Left ventricle myocardium superior (tissue), 1 donor: ENCODE results near the gene CYSRT1. TPM values are rescaled to one million over a fixed set of nuclear protein-coding genes. Genes with fewer than 3 reads are reported as not detected.

Experiments
- ATAC-seq: fragments of 200-7000 bp; cut with Tn5 transposase; one replicate; pipeline ENCODE4 v1.9.1; 2020; ENCODE audit warnings: mild to moderate bottlenecking, moderate library complexity
- DNase-seq: peaks from one replicate; pipeline ENCODE4 v3.0.0-alpha.2; 2020
- intact Hi-C: fragments of 100-400 bp; cut with micrococcal nuclease; formaldehyde crosslinking; loops from one replicate; pipeline ENCODE4 v1.11.0; 2022
- total RNA-seq: library from RNA; stranded (reverse); fragmentation: NEBNext Ultra II Directional; extraction: Animal tissue kit (Norgen Biotek cat#: 25700); gene quantifications from one replicate; pipeline ENCODE4 v1.2.1, GENCODE V29; 2021
- donor health status: DM: no; HTN: yes; CAD: no; lungs with severe emphysema.

The CYSRT1 gene
- total RNA-seq, 1 donor from 2014 or later, result not detected

DNA sequence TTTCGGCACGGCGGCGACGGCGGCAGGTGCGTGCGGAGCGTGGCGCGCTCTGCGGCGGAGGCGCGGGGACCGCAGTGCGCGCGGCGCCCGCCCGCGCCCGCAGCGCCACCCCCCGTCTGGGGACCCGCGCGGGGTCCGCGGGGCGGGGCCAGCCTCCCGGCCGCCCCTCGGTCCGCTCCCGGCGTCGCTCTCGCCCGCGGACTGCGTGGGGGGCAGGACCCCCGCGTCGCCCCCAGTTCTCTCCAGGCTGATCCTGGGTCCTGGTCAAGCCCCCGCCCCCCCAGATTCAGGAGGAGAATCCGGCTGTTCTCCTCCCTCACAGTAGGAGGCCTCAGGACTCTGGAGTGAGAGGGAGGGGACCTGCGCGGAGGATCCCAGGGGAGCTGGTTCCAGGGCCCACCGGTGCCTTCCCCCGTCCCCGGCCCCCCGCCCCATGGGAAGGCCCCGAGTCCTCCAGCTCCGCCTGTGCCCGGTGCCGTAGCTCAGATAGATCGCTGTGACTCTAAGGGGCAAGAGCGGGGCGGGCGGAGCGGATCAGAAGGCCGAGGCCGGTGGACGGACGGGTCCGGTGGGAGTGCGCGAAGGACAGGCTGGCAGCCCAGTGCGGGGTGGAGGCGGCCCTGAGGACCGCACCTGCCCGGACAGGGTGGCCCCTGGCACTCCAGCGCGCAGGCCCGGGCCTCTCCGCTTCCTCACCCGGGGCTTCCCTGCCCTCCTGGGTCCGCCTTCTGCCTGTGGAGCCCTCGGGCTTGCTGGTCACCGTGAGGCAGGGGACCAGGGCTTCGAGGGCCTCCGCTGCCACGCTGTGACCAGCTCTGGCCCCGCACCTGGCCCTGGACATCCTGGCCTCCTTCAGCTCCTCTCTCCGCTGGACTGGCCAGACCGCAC is 2.5 kb upstream of the CYSRT1 start, which contains the start of gene RNF208:
Gene RNF208 (minus strand): TSS at position 51 of the 888 bp plus-strand sequence. CDS start 1,028 bp downstream, outside the sequence.
- ATAC-seq (peak; percentile 5), DNase-seq (peak; percentile 60)
- intact Hi-C loops, result no loop called here

DNA sequence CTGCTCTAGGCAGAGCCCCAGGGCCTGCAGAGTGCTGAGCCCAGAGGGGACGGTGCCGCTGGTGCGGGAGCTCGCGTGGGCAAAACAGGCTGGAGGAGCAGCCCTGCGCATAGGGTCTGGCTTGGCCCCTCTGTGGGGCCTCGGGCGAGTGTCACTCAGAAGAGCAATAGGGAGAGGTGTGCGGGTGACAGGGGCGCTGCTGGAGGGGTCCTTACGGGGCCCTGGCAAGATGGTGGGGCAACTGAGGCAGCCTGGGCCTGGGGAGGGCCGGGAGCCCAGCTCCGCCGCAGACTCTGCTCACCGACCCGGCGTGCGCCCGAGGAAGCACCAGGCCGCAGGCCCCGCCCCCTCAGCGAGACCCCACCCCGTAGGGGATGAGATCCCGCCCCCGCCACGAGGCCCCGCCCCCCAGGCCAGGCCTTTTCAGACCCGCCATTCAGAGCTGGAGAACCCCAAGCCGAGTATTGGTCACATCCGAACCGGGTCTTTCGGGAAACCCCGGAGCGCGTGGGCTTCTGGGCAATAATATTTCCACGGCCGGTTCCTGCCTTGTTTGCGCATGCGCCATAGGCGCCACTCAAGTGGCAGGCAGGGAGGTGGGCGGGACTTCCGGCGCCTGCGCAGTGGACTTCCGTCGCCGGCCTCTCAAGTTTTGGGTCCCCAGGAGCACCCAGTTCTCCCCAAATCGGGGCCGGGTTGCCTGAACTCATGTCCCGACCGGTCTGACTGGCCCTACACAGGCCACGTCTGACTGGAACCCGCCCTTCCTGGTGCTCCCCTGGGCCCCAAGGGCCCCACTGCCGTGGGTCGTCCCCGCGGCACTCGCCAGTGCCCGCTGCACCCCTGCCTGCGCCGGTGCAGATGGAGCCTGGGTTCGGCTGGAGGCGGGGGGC is 1.6 kb upstream of the CYSRT1 start:
- ATAC-seq (peak; percentile 90), DNase-seq (peak; percentile 98)
- intact Hi-C loops, result no loop called here

- intact Hi-C loops, result no loop called here
- DNase-seq (no peak), ATAC-seq (no peak)
Measured at GRCh38 chr9:137225699-137226331, 841 bp downstream of the CYSRT1 start.

GRCh38 chr9:137226338-137227053 is 1.5 kb downstream of the CYSRT1 start:
- DNase-seq (no peak), ATAC-seq (no peak)
- intact Hi-C loops, result no loop called here

- intact Hi-C loops, result no loop called here
- DNase-seq (peak; percentile 86), ATAC-seq (peak; percentile 32)
Measured at GRCh38 chr9:137227054-137227852, 2.3 kb downstream of the CYSRT1 start, which contains the start of gene RNF224. Gene RNF224 (plus strand): TSS chr9:137227502. CDS start chr9:137228336, 834 bp downstream.

- no peak for ATAC-seq
Measured at GRCh38 chr9:137227853-137228505, 3.0 kb downstream of the CYSRT1 start.

GRCh38 chr9:137228506-137228967 is 3.6 kb downstream of the CYSRT1 start:
- ATAC-seq (no peak), DNase-seq (no peak)
- intact Hi-C loops, result no loop called here

More at GRCh38 chr9:137227853-137228505, 3.0 kb downstream of the CYSRT1 start:
- DNase-seq, result no peak
- intact Hi-C loops, result no loop called here

DNA sequence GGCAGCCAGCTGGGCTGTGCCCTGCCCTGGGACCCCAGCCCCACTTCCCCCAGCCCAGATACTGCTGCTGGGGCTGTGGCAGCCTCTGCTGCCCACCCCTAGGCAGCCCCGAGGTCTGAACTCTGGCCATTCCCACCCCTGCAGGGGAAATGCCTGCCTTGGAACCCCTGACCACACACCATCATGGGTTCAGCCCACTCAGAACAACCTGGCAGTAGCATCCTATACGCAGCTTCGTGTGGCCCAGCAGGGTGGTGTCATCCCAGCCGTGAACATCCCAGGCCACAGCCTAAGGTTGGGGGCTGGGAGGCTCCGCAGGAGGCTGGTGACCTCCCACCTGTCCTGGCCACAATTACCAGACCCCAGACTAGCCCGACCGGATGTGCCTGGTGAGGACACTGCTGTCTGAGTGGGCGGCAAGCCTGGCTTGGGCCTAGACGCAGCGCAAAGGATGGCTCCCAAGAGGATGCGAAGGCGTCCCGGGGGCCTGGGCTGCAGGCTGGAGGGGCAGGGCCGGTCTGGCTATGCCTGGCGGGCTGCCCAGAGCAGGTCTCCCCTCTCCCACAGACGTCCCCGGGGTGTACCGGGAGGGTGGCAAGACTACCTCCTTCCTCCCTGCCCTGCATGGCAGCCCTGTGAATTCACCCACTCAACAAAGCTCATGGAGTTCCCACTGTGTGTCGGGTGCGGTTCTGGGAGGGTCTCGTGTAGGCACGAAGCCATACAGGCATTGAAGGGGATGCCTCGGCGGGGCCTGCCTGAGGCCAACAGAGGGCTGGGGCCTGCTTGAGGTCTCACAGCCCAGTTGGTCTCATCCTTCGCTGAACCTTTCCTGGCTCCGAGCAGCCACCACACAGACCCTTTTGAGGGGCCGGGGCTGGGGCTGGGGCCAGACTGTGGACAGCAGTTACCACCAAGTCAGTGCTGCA is 4.3 kb downstream of the CYSRT1 start:
- intact Hi-C loops, result no loop called here
- DNase-seq, result no peak

DNA sequence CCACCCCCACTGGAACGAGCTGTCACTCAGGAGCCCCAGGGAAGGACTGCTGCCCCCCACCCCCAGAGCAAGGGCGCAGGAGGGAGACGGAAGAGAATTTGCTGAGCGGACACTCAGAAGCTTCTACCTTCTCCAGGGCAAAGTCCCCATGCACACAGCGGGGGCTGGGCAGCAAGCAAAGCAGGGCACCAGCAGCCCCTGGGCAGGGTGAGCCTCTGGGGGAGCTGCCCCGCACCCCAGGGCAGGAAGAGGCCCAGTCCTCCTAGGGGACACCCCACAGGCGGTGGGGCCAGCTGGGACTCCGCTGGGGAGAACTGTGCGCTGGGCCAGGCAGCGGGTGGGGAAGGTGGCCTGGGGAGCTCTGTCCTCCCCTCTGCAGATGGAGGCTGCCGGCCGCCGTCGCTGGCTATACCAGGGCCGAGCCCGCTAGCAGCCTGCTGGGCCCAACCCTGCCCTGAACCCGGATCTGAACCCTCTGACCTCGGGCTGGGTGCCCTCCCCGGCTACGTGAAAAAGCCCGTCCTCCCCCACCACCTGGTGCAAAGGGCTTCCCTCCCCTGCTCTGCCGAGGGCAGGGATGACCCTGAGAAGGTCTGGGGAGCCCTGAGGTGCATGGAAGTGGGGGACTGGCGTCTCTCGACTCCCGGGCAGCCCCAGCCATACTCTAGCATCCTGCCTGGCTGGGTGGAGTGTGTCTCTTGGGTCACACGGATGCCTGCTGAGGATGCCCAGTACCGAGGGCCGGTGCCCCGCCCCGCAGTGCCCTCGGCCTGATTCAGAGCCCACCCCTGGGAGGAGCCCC is 5.1 kb downstream of the CYSRT1 start:
- no peak for ATAC-seq
- intact Hi-C loops, result loop anchor here (10.0 kb wide), 1 partner anchor 105 kb away; no protein-coding TSS in a partner anchor
- no peak for DNase-seq

More for the DNA sequence above, 4.3 kb downstream of the CYSRT1 start:
- ATAC-seq, result no peak

GRCh38 chr9:137230705-137231371 is 5.9 kb downstream of the CYSRT1 start, which contains the start of gene SLC34A3:
Gene SLC34A3 (plus strand): TSS chr9:137230901. CDS start chr9:137231703, 802 bp downstream.
- intact Hi-C loops, result loop anchor here (10.0 kb wide), 1 partner anchor 106 kb away; no protein-coding TSS in a partner anchor
- ATAC-seq, result no peak
- no peak for DNase-seq

DNA sequence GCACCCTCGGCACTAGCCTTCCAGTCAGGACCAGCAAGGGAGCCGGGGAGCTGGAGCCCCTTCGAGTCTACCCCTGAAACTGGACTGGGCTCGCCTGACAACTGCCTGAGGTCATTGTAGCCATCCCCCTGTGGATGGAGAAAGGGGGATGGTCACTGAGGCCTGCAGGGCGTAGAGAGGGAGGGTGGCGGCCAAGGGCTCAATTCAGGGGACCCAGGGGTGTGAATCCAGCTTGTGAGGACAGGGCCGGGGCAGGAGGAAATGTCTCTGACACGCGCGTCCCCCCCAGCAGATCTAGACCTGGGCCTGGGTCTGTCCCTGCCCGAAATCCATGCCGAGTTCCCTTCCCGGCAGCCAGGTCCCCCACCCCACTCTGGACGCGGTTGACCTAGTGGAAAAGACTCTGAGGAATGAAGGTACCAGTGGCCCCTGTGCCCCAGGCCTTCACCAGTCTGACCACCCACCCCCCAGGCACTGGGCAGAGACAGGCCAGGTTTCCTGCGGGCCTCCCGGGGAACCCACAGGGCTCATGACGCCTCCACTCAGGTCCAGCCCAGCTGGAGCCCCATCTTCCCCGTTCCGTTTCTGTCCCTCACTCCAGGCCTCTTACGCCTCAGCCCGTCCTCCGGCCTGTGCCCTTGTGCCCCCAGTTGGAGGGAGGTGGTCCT is 6.5 kb downstream of the CYSRT1 start:
- DNase-seq (no peak), ATAC-seq (no peak)
- intact Hi-C loops, result loop anchor here (10.0 kb wide), 1 partner anchor 107 kb away; no protein-coding TSS in a partner anchor

- ATAC-seq (no peak), DNase-seq (no peak)
- intact Hi-C loops, result loop anchor here (10.0 kb wide), 1 partner anchor 107 kb away; no protein-coding TSS in a partner anchor
Measured at GRCh38 chr9:137232101-137232500, 7.1 kb downstream of the CYSRT1 start.

GRCh38 chr9:137232510-137232909 is 7.5 kb downstream of the CYSRT1 start:
- intact Hi-C loops, result loop anchor here (10.0 kb wide), 1 partner anchor 108 kb away; no protein-coding TSS in a partner anchor
- DNase-seq, result no peak
- no peak for ATAC-seq
